K562 (cell line): ENCODE results near the gene BORA. TPM values are rescaled to one million over a fixed set of nuclear protein-coding genes. Genes with fewer than 3 reads are reported as not detected.
A peak's percentile ranks its signal among the peaks of the same experiment; 100 is the strongest.

Experiments used
- ARID3A ChIP-seq: IDR thresholded peaks from 2 replicates; pipeline ENCODE4 v1.6.1; 2012; ENCODE audit warnings: low read depth, low read length, improper control_type of control experiment, borderline replicate concordance
- CBX3 ChIP-seq, 2 experiments: IDR thresholded peaks; 1 replicate in 1 of 2; 2 replicates in 1 of 2; pipeline ENCODE4 v1.6.1; 2012; ENCODE audit warnings: inconsistent platforms in 2 of 2, low read length in 2 of 2, borderline replicate concordance in 1 of 2, control low read depth in 1 of 2
- CC2D1A ChIP-seq: fragments of 450-650 bp; IDR thresholded peaks from 2 replicates; pipeline ENCODE4 v1.6.1; 2017; ENCODE audit warnings: mild to moderate bottlenecking
- CGGBP1 ChIP-seq: fragments of 250-450 bp; sonication (Bioruptor Pico); IDR thresholded peaks from 2 replicates; pipeline ENCODE4 v1.9.0; 2021; ENCODE audit warnings: mild to moderate bottlenecking
- CREB3L1 ChIP-seq: fragments of 450-650 bp; IDR thresholded peaks from 2 replicates; pipeline ENCODE4 v1.6.1; 2014; ENCODE audit warnings: low read depth, mild to moderate bottlenecking, moderate library complexity, borderline replicate concordance
- CSDE1 ChIP-seq, 2 experiments: fragments of 450-650 bp; IDR thresholded peaks; 2 replicates each; pipeline ENCODE4 v1.6.1; 2016; ENCODE audit warnings: mild to moderate bottlenecking in 1 of 2
- DPF2 ChIP-seq: fragments of 450-650 bp; IDR thresholded peaks from 2 replicates; pipeline ENCODE4 v1.6.1; 2016
- EP400 ChIP-seq: fragments of 450-650 bp; IDR thresholded peaks from 2 replicates; pipeline ENCODE4 v1.6.1; 2017; ENCODE audit warnings: antibody characterized with exemption, mild to moderate bottlenecking, moderate library complexity
- FUS ChIP-seq: fragments of 200-400 bp; formaldehyde crosslinking; optimal IDR thresholded peaks from 2 replicates; pipeline ENCODE3; 2017; ENCODE audit warnings: low read depth, low read length
- HMG20B ChIP-seq: fragments of 250-450 bp; sonication (Bioruptor Pico); IDR thresholded peaks from 2 replicates; pipeline ENCODE4 v1.5.0; 2021; ENCODE audit warnings: mild to moderate bottlenecking
- IRF1 ChIP-seq: sonication (generic); formaldehyde crosslinking; IDR thresholded peaks from 2 replicates; pipeline ENCODE4 v1.8.0; 2022; ENCODE audit warnings: missing genetic modification reagents, mild to moderate bottlenecking, borderline replicate concordance
- MTA3 ChIP-seq: fragments of 450-650 bp; formaldehyde crosslinking; IDR thresholded peaks from 2 replicates; pipeline ENCODE4 v1.6.1; 2017; ENCODE audit warnings: mild to moderate bottlenecking, borderline replicate concordance
- NCOA6 ChIP-seq: fragments of 450-650 bp; IDR thresholded peaks from 2 replicates; pipeline ENCODE4 v1.6.1; 2017; ENCODE audit warnings: mild to moderate bottlenecking
- NR2C2 ChIP-seq, 2 experiments: fragments of 200-800 bp in 1 of 2; sonication (Bioruptor generic) in 1 of 2; sonication (generic) in 1 of 2; formaldehyde crosslinking in 1 of 2; IDR thresholded peaks; 2 replicates each; pipeline versions ENCODE4 v1.6.1 to v1.8.0; 2016 to 2022; ENCODE audit warnings: mild to moderate bottlenecking in 1 of 2, missing compliant biosample characterization in 1 of 2, missing genetic modification characterization in 1 of 2, missing genetic modification reagents in 1 of 2
- SAFB ChIP-seq: fragments of 200-400 bp; formaldehyde crosslinking; IDR thresholded peaks from 2 replicates; pipeline ENCODE4 v1.6.1; 2017; ENCODE audit warnings: low read depth, low read length, borderline replicate concordance
- SREBF1 ChIP-seq: fragments of 150-350 bp; IDR thresholded peaks from 2 replicates; pipeline ENCODE4 v1.6.1; 2014; ENCODE audit warnings: antibody characterized with exemption, low read depth, low read length, borderline replicate concordance
- SREBF2 ChIP-seq: sonication (generic); formaldehyde crosslinking; IDR thresholded peaks from 2 replicates; pipeline ENCODE4 v1.4.0; 2020; ENCODE audit warnings: mild to moderate bottlenecking, missing genetic modification reagents
- STAG1 ChIP-seq: sonication (generic); formaldehyde crosslinking; IDR thresholded peaks from 2 replicates; pipeline ENCODE4 v1.5.0; 2020; ENCODE audit warnings: missing genetic modification reagents, borderline replicate concordance
- TAF1 ChIP-seq: IDR thresholded peaks from 2 replicates; pipeline ENCODE4 v1.6.1; 2011; ENCODE audit warnings: mild to moderate bottlenecking, low read length, moderate library complexity; ENCODE audit not compliant: insufficient read depth, control insufficient read depth, severe bottlenecking; ENCODE audit errors: extremely low read depth
- TAF9B ChIP-seq: fragments of 450-650 bp; IDR thresholded peaks from 2 replicates; pipeline ENCODE4 v1.6.1; 2018; ENCODE audit warnings: mild to moderate bottlenecking; ENCODE audit not compliant: partially characterized antibody
- TBL1XR1 ChIP-seq, 2 experiments: IDR thresholded peaks; 2 replicates each; pipeline ENCODE4 v1.6.1; 2012; ENCODE audit warnings: improper control_type of control experiment in 2 of 2, low read length in 2 of 2, mild to moderate bottlenecking in 1 of 2
- ZNF146 ChIP-seq: IDR thresholded peaks from one replicate; pipeline ENCODE4 v1.6.1; 2018; ENCODE audit warnings: missing compliant biosample characterization; ENCODE audit not compliant: unreplicated experiment
- ZNF232 ChIP-seq: sonication (generic); formaldehyde crosslinking; IDR thresholded peaks from 2 replicates; pipeline ENCODE4 v1.8.0; 2022; ENCODE audit warnings: mild to moderate bottlenecking, missing genetic modification reagents
- ZNF77 ChIP-seq: fragments of 250-450 bp; sonication (Bioruptor Pico); IDR thresholded peaks from 2 replicates; pipeline ENCODE4 v1.5.0; 2020
- polyA plus RNA-seq, 8 experiments: library from polyadenylated mRNA; depleted of rRNA in 4 of 8; stranded (reverse) in 5 of 8; unstranded in 3 of 8; fragments of >200 nt; fragmentation: Nextera tagmentation in 2 of 8; fragmentation: Illumina TruSeq in 1 of 8; extraction: Ambion mirVana in 2 of 8; extraction: Trizol in 1 of 8; gene quantifications; 2 replicates each; pipeline versions ENCODE4 v1.2.1 to v1.2.3, GENCODE V29; 2011 to 2014; ENCODE audit warnings: inconsistent platforms in 1 of 8, missing spikeins in 1 of 8
- total RNA-seq, 7 experiments: library from RNA; depleted of rRNA in 6 of 7; stranded (reverse); fragments of >200 nt in 6 of 7; fragmentation: Illumina TruSeq in 2 of 7; extraction: Trizol in 2 of 7; gene quantifications; 2 replicates each; pipeline versions ENCODE4 v1.2.1 to v1.2.3, GENCODE V29; 2011 to 2021; ENCODE audit warnings: low replicate concordance in 1 of 7

Gene BORA
- total and polyA plus RNA-seq, 9 of the 15 experiments (the other 6 are each of a cell fraction or from before 2014, with no cell fraction given): 12.4 to 21.5 (median 18.2) TPM

GRCh38 chr13:72727417-72728289, at the start of gene BORA, which contains the start of gene MZT1 (continued):
- TF ChIP-seq CREB3L1 (peak; percentile 57; the same call in 1 of the 2 replicates), NCOA6 (peak; percentile 78), SREBF2 (CRISPR knock-in tag) (no peak), HMG20B (CRISPR knock-in tag) (no peak), CC2D1A (peak; percentile 91), TBL1XR1 (IDR thresholded peaks at IDR 0.05; ENCODE audit: low read length in 2 of 2) (no peak), IRF1 (no peak), TAF1 (peak; percentile 53), CSDE1 (IDR thresholded peaks at IDR 0.05) (no peak), EP400 (peak; percentile 96), FUS (no peak), NR2C2 (CRISPR knock-in tag; IDR thresholded peaks at IDR 0.05) (peak; percentile 90), NR2C2 (tag; IDR thresholded peaks at IDR 0.05) (peak; percentile 97), TAF9B (no peak), CBX3 (IDR thresholded peaks at IDR 0.05; ENCODE audit: borderline replicate concordance in 1 of 2, low read length in 2 of 2) (peak in 1 of 2 experiments; percentile 90; a peak in 1 of 3 replicates), CGGBP1 (CRISPR knock-in tag) (no peak), ZNF232 (CRISPR knock-in tag) (no peak), DPF2 (no peak), SAFB (peak; percentile 61; the same call in 1 of the 2 replicates), MTA3 (no peak), ARID3A (no peak), ZNF146 (CRISPR knock-in tag) (no peak), SREBF1 (no peak), STAG1 (no peak), ZNF77 (CRISPR knock-in tag) (no peak)
